Activated B cell treated with CpG ODN at 0.5 μM for 24 hours (primary cell): ENCODE data around the gene SLC15A4. TPM values are rescaled to one million over a fixed set of nuclear protein-coding genes. Genes with fewer than 3 reads are reported as not detected.
A peak's percentile ranks its signal among the peaks of the same experiment; 100 is the strongest.

ENCODE experiments used
- ATAC-seq: fragments of 200-7000 bp; cut with Tn5 transposase; one replicate; pipeline ENCODE4 v1.10.0; 2021; ENCODE audit warnings: low read depth, mild to moderate bottlenecking, moderate library complexity
- CTCF ChIA-PET: fragments of 350-600 bp; sonication (Branson Sonifier 250); formaldehyde crosslinking; loops from one replicate; lab custom pipeline; 2021; ENCODE audit warnings: antibody characterized with exemption; lab: Charles Lee
- POLR2A ChIA-PET: fragments of 350-600 bp; sonication (Branson Sonifier 250); formaldehyde crosslinking; loops from one replicate; lab custom pipeline; 2021; ENCODE audit warnings: antibody characterized with exemption; lab: Charles Lee
- DNase-seq: peaks from one replicate; pipeline ENCODE4 v3.0.0; 2022
- H3K27ac Mint-ChIP-seq: one replicate; pipeline ENCODE4 v1.8.0; 2020; ENCODE audit warnings: mixed read lengths
- H3K27me3 Mint-ChIP-seq: one replicate; pipeline ENCODE4 v1.8.0; 2021; ENCODE audit warnings: mixed read lengths
- H3K36me3 Mint-ChIP-seq: one replicate; pipeline ENCODE4 v1.8.0; 2021; ENCODE audit warnings: low read depth, mixed read lengths
- H3K4me1 Mint-ChIP-seq: one replicate; pipeline ENCODE4 v1.8.0; 2021; ENCODE audit warnings: mixed read lengths
- H3K4me3 Mint-ChIP-seq: one replicate; pipeline ENCODE4 v1.8.0; 2020; ENCODE audit warnings: mild to moderate bottlenecking, mixed read lengths
- H3K9me3 Mint-ChIP-seq: one replicate; pipeline ENCODE4 v1.8.0; 2020; ENCODE audit warnings: mixed read lengths
- intact Hi-C: fragments of 100-400 bp; cut with micrococcal nuclease; formaldehyde crosslinking; loops from one replicate; pipeline ENCODE4 v1.15.1; 2024
- total RNA-seq: library from RNA; stranded (reverse); gene quantifications from 2 replicates; pipeline ENCODE4 v1.2.3, GENCODE V29; 2022
- TF ChIP-seq, protein P1 (sequence below): fragments of 200-600 bp; IDR thresholded peaks from one replicate; pipeline ENCODE4 v1.8.0; 2022; ENCODE audit warnings: antibody characterized with exemption, mild to moderate bottlenecking

SLC15A4 gene
- total RNA-seq, 1 donor from 2014 or later, result 54.0 TPM

DNA sequence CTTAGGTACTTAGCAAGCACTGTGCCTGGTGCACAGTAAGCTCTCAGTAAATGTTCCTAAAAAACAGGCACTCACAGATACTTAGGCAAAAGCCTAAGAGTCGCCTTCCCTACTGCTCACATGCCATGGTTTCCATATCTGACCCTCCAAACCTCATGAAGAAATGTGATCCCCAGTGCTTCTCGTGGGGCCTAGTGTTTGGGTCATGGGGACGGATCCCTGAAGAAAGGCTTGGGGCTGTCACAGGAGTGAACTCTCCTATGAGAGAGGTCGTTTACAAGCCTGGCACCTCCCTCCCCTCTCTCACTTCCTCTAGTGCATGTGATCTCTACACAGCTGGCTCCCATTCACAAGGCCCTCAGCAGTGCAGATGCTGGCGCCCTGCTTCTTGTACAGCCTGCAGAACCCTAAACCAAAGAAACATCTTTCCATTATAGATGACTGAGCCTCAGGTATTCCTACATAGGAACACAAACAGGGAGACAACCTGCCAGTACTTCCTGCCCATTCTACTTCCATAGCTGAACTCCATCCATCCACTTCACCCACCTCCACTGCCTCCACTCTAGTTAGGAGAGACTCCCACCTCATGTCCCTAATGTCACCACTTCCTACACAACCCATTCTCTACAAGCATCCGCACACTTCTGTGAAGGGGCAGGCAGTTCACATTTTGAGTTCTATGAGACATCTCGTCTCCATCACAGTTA is 2.9 kb downstream of the SLC15A4 start:
- TF ChIP-seq, protein P1, sequence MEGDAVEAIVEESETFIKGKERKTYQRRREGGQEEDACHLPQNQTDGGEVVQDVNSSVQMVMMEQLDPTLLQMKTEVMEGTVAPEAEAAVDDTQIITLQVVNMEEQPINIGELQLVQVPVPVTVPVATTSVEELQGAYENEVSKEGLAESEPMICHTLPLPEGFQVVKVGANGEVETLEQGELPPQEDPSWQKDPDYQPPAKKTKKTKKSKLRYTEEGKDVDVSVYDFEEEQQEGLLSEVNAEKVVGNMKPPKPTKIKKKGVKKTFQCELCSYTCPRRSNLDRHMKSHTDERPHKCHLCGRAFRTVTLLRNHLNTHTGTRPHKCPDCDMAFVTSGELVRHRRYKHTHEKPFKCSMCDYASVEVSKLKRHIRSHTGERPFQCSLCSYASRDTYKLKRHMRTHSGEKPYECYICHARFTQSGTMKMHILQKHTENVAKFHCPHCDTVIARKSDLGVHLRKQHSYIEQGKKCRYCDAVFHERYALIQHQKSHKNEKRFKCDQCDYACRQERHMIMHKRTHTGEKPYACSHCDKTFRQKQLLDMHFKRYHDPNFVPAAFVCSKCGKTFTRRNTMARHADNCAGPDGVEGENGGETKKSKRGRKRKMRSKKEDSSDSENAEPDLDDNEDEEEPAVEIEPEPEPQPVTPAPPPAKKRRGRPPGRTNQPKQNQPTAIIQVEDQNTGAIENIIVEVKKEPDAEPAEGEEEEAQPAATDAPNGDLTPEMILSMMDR, result no peak
- ATAC-seq (peak; percentile 66), DNase-seq (peak; percentile 39)
- H3K27me3 Mint-ChIP-seq, result no peaks in the 10 kb centered on the region
- H3K4me1 Mint-ChIP-seq, result peaks cover 75% of the 10 kb centered on the region
- POLR2A ChIA-PET, result interaction anchor here (0.8 to 4.2 kb wide), 6 partner anchors 9 to 31 kb away, joined by 3 to 80 read pairs (median 24); no protein-coding TSS in a partner anchor
- peak overlapping the region; percentile 90 for H3K27ac Mint-ChIP-seq
- H3K9me3 Mint-ChIP-seq, result no peaks in the 10 kb centered on the region
- H3K4me3 Mint-ChIP-seq, result peak overlapping the region; percentile 62
- CTCF ChIA-PET, result interaction anchor here (0.8 to 2.8 kb wide), 8 partner anchors 9 to 38 kb away, joined by 3 to 18 read pairs (median 6); no protein-coding TSS in a partner anchor
- intact Hi-C loops, result loop anchor here (1.0 to 5.0 kb wide), 3 partner anchors 9 to 39 kb away; no protein-coding TSS in a partner anchor
- peaks cover 23% of the 10 kb centered on the region for H3K36me3 Mint-ChIP-seq

GRCh38 chr12:128820253-128820652 is 3.5 kb downstream of the SLC15A4 start:
- Mint-ChIP-seq H3K4me1 (peaks cover 82% of the 10 kb centered on the region), H3K36me3 (peaks cover 26% of the 10 kb centered on the region), H3K27me3 (no peaks in the 10 kb centered on the region), H3K4me3 (peak overlapping the region; percentile 62), H3K9me3 (no peaks in the 10 kb centered on the region), H3K27ac (peak overlapping the region; percentile 90)
- DNase-seq (no peak), ATAC-seq (no peak)
- TF ChIP-seq, protein P1, result no peak
- intact Hi-C loops, result loop anchor here (5.0 kb wide), 1 partner anchor 38 kb away; no protein-coding TSS in a partner anchor
- POLR2A ChIA-PET, result interaction anchor here (0.8 to 4.2 kb wide), 6 partner anchors 9 to 30 kb away, joined by 3 to 80 read pairs (median 24); no protein-coding TSS in a partner anchor
- CTCF ChIA-PET, result interaction anchor here (0.8 to 2.8 kb wide), 7 partner anchors 10 to 38 kb away, joined by 3 to 18 read pairs (median 6); no protein-coding TSS in a partner anchor

DNA sequence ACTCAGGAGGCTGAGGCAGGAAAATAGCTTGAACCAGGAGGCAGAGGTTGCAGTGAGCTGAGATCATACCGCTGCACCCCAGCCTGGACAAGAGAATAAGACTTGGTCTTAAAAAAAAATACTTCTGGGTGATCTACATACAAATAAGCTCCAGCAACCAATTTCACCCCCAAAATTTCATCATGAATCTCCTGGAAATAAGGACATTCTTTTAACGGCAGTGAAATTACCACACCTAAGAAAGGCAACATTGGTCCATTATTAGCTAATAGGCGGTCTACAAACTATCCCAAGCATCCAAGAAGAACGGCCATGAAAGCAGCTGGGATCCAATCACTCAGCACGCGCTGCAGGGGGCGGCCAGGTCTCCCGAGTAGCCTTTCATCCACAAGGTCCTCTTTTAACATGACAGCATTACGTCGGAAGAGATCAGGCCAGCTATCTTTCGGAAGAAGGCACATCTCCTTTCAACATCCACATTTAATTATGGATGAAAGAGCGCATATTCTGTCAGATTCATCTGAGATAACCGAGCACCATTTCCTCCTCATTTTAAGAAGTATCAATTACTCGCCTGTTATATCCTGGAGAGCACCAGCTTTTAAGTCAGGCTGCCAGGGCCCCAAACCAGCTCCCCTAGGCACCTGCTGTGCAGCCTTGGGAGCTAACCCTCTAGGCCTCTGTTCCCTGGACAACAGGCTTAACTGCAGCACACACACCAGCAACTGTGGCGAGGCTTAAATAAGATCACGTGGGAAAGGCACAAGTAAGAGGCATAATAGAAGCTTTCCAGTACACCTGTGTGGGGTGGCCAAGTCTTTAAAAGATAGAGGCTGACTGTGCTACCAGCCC is 4.2 kb downstream of the SLC15A4 start:
- no peaks in the 10 kb centered on the region for H3K9me3 Mint-ChIP-seq
- H3K27me3 Mint-ChIP-seq, result no peaks in the 10 kb centered on the region
- intact Hi-C loops, result loop anchor here (5.0 kb wide), 1 partner anchor 37 kb away; no protein-coding TSS in a partner anchor
- peak overlapping the region; percentile 90 for H3K27ac Mint-ChIP-seq
- TF ChIP-seq, protein P1, result no peak
- ChIA-PET POLR2A (interaction anchor here (1.4 to 4.2 kb wide), 4 partner anchors 8 to 29 kb away, joined by 3 to 80 read pairs (median 54); no protein-coding TSS in a partner anchor), CTCF (interaction anchor here (0.7 to 2.8 kb wide), 8 partner anchors 8 to 37 kb away, joined by 3 to 18 read pairs (median 5); no protein-coding TSS in a partner anchor)
- no peak overlapping the region for H3K4me3 Mint-ChIP-seq
- peaks cover 83% of the 10 kb centered on the region for H3K4me1 Mint-ChIP-seq
- ATAC-seq (no peak), DNase-seq (no peak)
- H3K36me3 Mint-ChIP-seq, result peaks cover 32% of the 10 kb centered on the region

- Mint-ChIP-seq H3K9me3 (no peaks in the 10 kb centered on the region), H3K27ac (peak overlapping the region; percentile 80), H3K27me3 (no peaks in the 10 kb centered on the region), H3K36me3 (peaks cover 44% of the 10 kb centered on the region), H3K4me3 (peak overlapping the region; percentile 57), H3K4me1 (peaks cover 89% of the 10 kb centered on the region)
- no peak for DNase-seq
- ATAC-seq, result peak; percentile 35
- TF ChIP-seq, protein P1, result no peak
- intact Hi-C loops, result loop anchor here (1.0 kb wide), 1 partner anchor 8 kb away; no protein-coding TSS in a partner anchor
- ChIA-PET POLR2A (interaction anchor here (0.8 to 4.2 kb wide), 6 partner anchors 11 to 29 kb away, joined by 3 to 45 read pairs (median 9); no protein-coding TSS in a partner anchor), CTCF (interaction anchor here (0.7 to 2.6 kb wide), 4 partner anchors 12 to 35 kb away, joined by 3 to 18 read pairs (median 6); no protein-coding TSS in a partner anchor)
Measured at GRCh38 chr12:128818065-128819022, 5.4 kb downstream of the SLC15A4 start.
